CD4-positive, alpha-beta T cell treated with Interleukin-4 for 4 hours (primary cell): Measurements from ENCODE around the gene NAT16.
"Not testable (repeated sequence)": the region's sequence is repeated elsewhere in the genome, so short reads cannot be mapped to it uniquely, and the experiment has no call there.

Experiments
- DNase-seq: peaks from one replicate; pipeline ENCODE4 v3.0.0-alpha.2; 2020

The NAT16 gene

GRCh38 chr7:101125989-101126650 is 54.0 kb downstream of the NAT16 start:
- DNase-seq = no peak

- DNase-seq = no peak
These were observed 55.6 kb downstream of the NAT16 start for GRCh38 chr7:101124376-101125056.

GRCh38 chr7:101123703-101124068 is 56.4 kb downstream of the NAT16 start:
- no peak for DNase-seq

- DNase-seq = no peak
These were observed 57.0 kb downstream of the NAT16 start for GRCh38 chr7:101122933-101123702.

- DNase-seq = no peak
These were observed 57.8 kb downstream of the NAT16 start for GRCh38 chr7:101121991-101122932.

- not testable (repeated sequence) for DNase-seq
These were observed 58.5 kb downstream of the NAT16 start for GRCh38 chr7:101121631-101121990.
